Endothelial cell (in vitro differentiated cells): ENCODE results near the gene TXNDC2. TPM values are rescaled to one million over a fixed set of nuclear protein-coding genes. Genes with fewer than 3 reads are reported as not detected.
"Not testable (repeated sequence)": the region's sequence is repeated elsewhere in the genome, so short reads cannot be mapped to it uniquely, and the experiment has no call there.

ENCODE experiments used
- DNase-seq: peaks from one replicate; pipeline ENCODE4 v3.0.0; 2021; ENCODE audit warnings: low spot score
- H3K27ac Mint-ChIP-seq: one replicate; pipeline ENCODE4 v1.8.0; 2021; ENCODE audit warnings: mixed read lengths, inconsistent platforms; ENCODE audit not compliant: unreplicated experiment
- H3K27me3 Mint-ChIP-seq: one replicate; pipeline ENCODE4 v1.8.0; 2021; ENCODE audit warnings: mild to moderate bottlenecking, moderate library complexity, mixed read lengths, inconsistent platforms; ENCODE audit not compliant: unreplicated experiment
- H3K36me3 Mint-ChIP-seq: one replicate; pipeline ENCODE4 v1.8.0; 2021; ENCODE audit warnings: mild to moderate bottlenecking, low read depth, mixed read lengths, inconsistent platforms; ENCODE audit not compliant: unreplicated experiment
- H3K4me1 Mint-ChIP-seq: one replicate; pipeline ENCODE4 v1.8.0; 2021; ENCODE audit warnings: mild to moderate bottlenecking, mixed read lengths, inconsistent platforms; ENCODE audit not compliant: unreplicated experiment
- H3K4me3 Mint-ChIP-seq: one replicate; pipeline ENCODE4 v1.8.0; 2021; ENCODE audit warnings: mild to moderate bottlenecking, mixed read lengths, inconsistent platforms; ENCODE audit not compliant: unreplicated experiment
- H3K9me3 Mint-ChIP-seq: one replicate; pipeline ENCODE4 v1.8.0; 2021; ENCODE audit warnings: mixed read lengths, inconsistent platforms; ENCODE audit not compliant: unreplicated experiment
- CTCF ChIP-seq: fragments of 200-600 bp; sonication (generic); IDR thresholded peaks from one replicate; pipeline ENCODE4 v1.5.0; 2021; ENCODE audit warnings: antibody characterized with exemption; ENCODE audit not compliant: unreplicated experiment
- total RNA-seq: library from RNA; stranded (reverse); fragmentation: NEBNext Ultra II Directional; extraction: Animal tissue kit (Norgen Biotek cat#: 25700); gene quantifications from one replicate; pipeline ENCODE4 v1.2.1, GENCODE V29; 2021; ENCODE audit not compliant: unreplicated experiment

Gene TXNDC2
- total RNA-seq, 1 donor from 2014 or later = not detected

GRCh38 chr18:9887992-9888391 is 2.2 kb downstream of the TXNDC2 start:
- H3K4me3 Mint-ChIP-seq = no peak overlapping the region
- no peaks in the 10 kb centered on the region for H3K4me1 Mint-ChIP-seq
- DNase-seq = no peak
- H3K9me3 Mint-ChIP-seq = no peaks in the 10 kb centered on the region
- no peak for TF ChIP-seq CTCF
- no peaks in the 10 kb centered on the region for H3K36me3 Mint-ChIP-seq
- H3K27ac Mint-ChIP-seq = no peak overlapping the region
- peaks cover 1% of the 10 kb centered on the region for H3K27me3 Mint-ChIP-seq

- Mint-ChIP-seq H3K4me3 (no peak overlapping the region), H3K27me3 (peaks cover 1% of the 10 kb centered on the region), H3K36me3 (no peaks in the 10 kb centered on the region), H3K9me3 (no peaks in the 10 kb centered on the region), H3K4me1 (no peaks in the 10 kb centered on the region), H3K27ac (no peak overlapping the region)
- no peak for TF ChIP-seq CTCF
- DNase-seq = no peak
These were observed 4.4 kb downstream of the TXNDC2 start for GRCh38 chr18:9890196-9890595.

- no peak for DNase-seq
These were observed 5.2 kb downstream of the TXNDC2 start for GRCh38 chr18:9890957-9891356.

GRCh38 chr18:9891515-9891914 is 5.7 kb downstream of the TXNDC2 start:
- H3K27me3 Mint-ChIP-seq, H3K36me3 Mint-ChIP-seq, DNase-seq, H3K9me3 Mint-ChIP-seq, H3K4me3 Mint-ChIP-seq, H3K27ac Mint-ChIP-seq, H3K4me1 Mint-ChIP-seq: not testable (repeated sequence)

More at GRCh38 chr18:9890957-9891356, 5.2 kb downstream of the TXNDC2 start:
- no peaks in the 10 kb centered on the region for H3K36me3 Mint-ChIP-seq
- no peaks in the 10 kb centered on the region for H3K4me1 Mint-ChIP-seq
- H3K27ac Mint-ChIP-seq = no peak overlapping the region
- H3K9me3 Mint-ChIP-seq = no peaks in the 10 kb centered on the region
- TF ChIP-seq CTCF = no peak
- no peak overlapping the region for H3K4me3 Mint-ChIP-seq
- peaks cover 1% of the 10 kb centered on the region for H3K27me3 Mint-ChIP-seq

- no peak overlapping the region for H3K27ac Mint-ChIP-seq
- no peak for DNase-seq
- TF ChIP-seq CTCF = no peak
- H3K9me3 Mint-ChIP-seq = no peaks in the 10 kb centered on the region
- no peaks in the 10 kb centered on the region for H3K4me1 Mint-ChIP-seq
- H3K36me3 Mint-ChIP-seq = no peaks in the 10 kb centered on the region
- no peak overlapping the region for H3K4me3 Mint-ChIP-seq
- H3K27me3 Mint-ChIP-seq = no peaks in the 10 kb centered on the region
These were observed 8.8 kb downstream of the TXNDC2 start for GRCh38 chr18:9894454-9895068.
